T-helper 17 cell (primary cell): ENCODE data around the gene ZWILCH. TPM values are rescaled to one million over a fixed set of nuclear protein-coding genes. Genes with fewer than 3 reads are reported as not detected.

Source experiments
- ATAC-seq: fragments of 150-1000 bp; cut with Tn5 transposase; 2 replicates; pipeline ENCODE4 v1.10.0; 2021; ENCODE audit warnings: mild to moderate bottlenecking, moderate library complexity
- DNase-seq, 3 donors: peaks; one replicate each; pipeline versions ENCODE4 v3.0.0 to v3.0.0-alpha.2; 2020 to 2021
- H3K9me3 ChIP-seq: one replicate; pipeline ENCODE4 v1.7.0; 2013; ENCODE audit warnings: low read length, mild to moderate bottlenecking; ENCODE audit not compliant: control insufficient read depth, poor library complexity, severe bottlenecking
- H3K27ac Mint-ChIP-seq: one replicate; pipeline ENCODE4 v1.8.0; 2022; ENCODE audit warnings: mild to moderate bottlenecking, moderate library complexity, mixed read lengths
- H3K27me3 Mint-ChIP-seq: one replicate; pipeline ENCODE4 v1.8.0; 2022; ENCODE audit warnings: mixed read lengths
- H3K36me3 Mint-ChIP-seq: one replicate; pipeline ENCODE4 v1.8.0; 2022; ENCODE audit warnings: low read depth, mixed read lengths
- H3K4me1 Mint-ChIP-seq: one replicate; pipeline ENCODE4 v1.8.0; 2022; ENCODE audit warnings: mild to moderate bottlenecking, mixed read lengths
- H3K4me3 Mint-ChIP-seq: one replicate; pipeline ENCODE4 v1.8.0; 2022; ENCODE audit warnings: mild to moderate bottlenecking, moderate library complexity, mixed read lengths
- total RNA-seq, 4 donors: library from RNA in 2 of 4; stranded (reverse) in 2 of 4; gene quantifications; one replicate each; pipeline ENCODE4 v1.2.3 and lab custom pipeline; 2022 to 2026

ZWILCH gene
- total RNA-seq, 2 donors from 2014 or later, result 5.6 to 10.5 TPM

GRCh38 chr15:66524838-66525237 lies 19.7 kb downstream of the ZWILCH start:
- DNase-seq, result no peak
- Mint-ChIP-seq H3K4me3 (no peak overlapping the region), H3K27me3 (no peaks in the 10 kb centered on the region), H3K36me3 (peaks cover 10% of the 10 kb centered on the region), H3K27ac (no peak overlapping the region), H3K4me1 (peaks cover 11% of the 10 kb centered on the region)
- no peaks in the 10 kb centered on the region for H3K9me3 ChIP-seq
- no peak for ATAC-seq

GRCh38 chr15:66535056-66535455 lies 29.9 kb downstream of the ZWILCH start:
- H3K4me3 Mint-ChIP-seq, result no peak overlapping the region
- H3K4me1 Mint-ChIP-seq, result peaks cover 6% of the 10 kb centered on the region
- no peaks in the 10 kb centered on the region for H3K9me3 ChIP-seq
- ATAC-seq (no peak), DNase-seq (no peak)
- no peaks in the 10 kb centered on the region for H3K27me3 Mint-ChIP-seq
- H3K36me3 Mint-ChIP-seq, result peaks cover 10% of the 10 kb centered on the region
- H3K27ac Mint-ChIP-seq, result no peak overlapping the region

- Mint-ChIP-seq H3K36me3 (peaks cover 10% of the 10 kb centered on the region), H3K27ac (no peak overlapping the region)
Measured at GRCh38 chr15:66542896-66543295, 37.8 kb downstream of the ZWILCH start.

DNA sequence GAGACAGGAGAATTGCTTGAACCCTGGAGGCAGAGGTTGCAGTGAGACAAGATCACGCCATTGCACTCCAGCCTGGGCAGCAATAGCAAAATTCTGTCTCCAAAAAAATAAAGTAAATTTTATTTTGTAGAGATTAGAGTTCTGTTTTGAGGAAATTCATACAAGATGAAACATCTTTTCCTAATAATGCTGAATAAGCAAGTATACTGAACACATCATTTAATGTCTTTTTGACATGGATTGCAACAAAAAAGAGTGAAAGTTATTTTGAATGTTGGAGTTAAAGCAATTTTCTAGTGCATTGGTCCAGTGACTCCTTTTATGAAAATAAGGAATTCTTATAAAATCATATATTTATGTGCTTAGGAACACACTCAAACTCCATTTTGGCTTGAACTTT lies 40.1 kb downstream of the ZWILCH start:
- H3K27ac Mint-ChIP-seq, result no peak overlapping the region
- no peaks in the 10 kb centered on the region for H3K27me3 Mint-ChIP-seq
- H3K4me1 Mint-ChIP-seq, result no peaks in the 10 kb centered on the region
- ATAC-seq (no peak), DNase-seq (no peak)
- no peak overlapping the region for H3K4me3 Mint-ChIP-seq
- H3K9me3 ChIP-seq, result no peaks in the 10 kb centered on the region
- peaks cover 2% of the 10 kb centered on the region for H3K36me3 Mint-ChIP-seq

More at GRCh38 chr15:66542896-66543295, 37.8 kb downstream of the ZWILCH start:
- no peaks in the 10 kb centered on the region for H3K9me3 ChIP-seq
- Mint-ChIP-seq H3K27me3 (no peaks in the 10 kb centered on the region), H3K4me1 (peaks cover 6% of the 10 kb centered on the region), H3K4me3 (no peak overlapping the region)
- no peak for DNase-seq
- no peak for ATAC-seq

- no peaks in the 10 kb centered on the region for H3K27me3 Mint-ChIP-seq
- ATAC-seq, result no peak
Measured at GRCh38 chr15:66555685-66556084, 50.6 kb downstream of the ZWILCH start.

DNA sequence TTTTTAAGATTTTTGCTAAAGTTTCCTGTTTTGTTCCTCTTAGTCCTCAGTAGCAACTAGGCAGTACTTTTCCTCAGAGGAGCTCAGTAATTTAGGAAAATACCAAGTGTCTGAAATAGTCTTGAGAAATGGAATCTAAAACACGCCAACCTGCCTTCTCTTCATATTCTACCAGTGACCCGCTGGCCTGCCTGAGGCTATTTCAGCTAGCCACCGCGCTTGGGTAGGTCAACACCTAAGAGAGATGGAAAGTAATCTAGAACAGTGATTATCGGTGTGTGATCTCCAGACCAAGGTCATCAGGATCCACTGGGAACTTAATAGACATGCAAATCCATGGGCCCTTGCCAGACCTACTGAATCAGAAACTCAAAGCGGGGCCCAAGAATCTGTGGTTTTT lies 53.1 kb downstream of the ZWILCH start:
- no peak for DNase-seq
- no peaks in the 10 kb centered on the region for H3K27me3 Mint-ChIP-seq
- H3K9me3 ChIP-seq, result no peaks in the 10 kb centered on the region
- peaks cover 3% of the 10 kb centered on the region for H3K36me3 Mint-ChIP-seq
- H3K4me1 Mint-ChIP-seq, result no peaks in the 10 kb centered on the region
- no peak overlapping the region for H3K4me3 Mint-ChIP-seq
- no peak for ATAC-seq
- H3K27ac Mint-ChIP-seq, result no peak overlapping the region

More at GRCh38 chr15:66555685-66556084, 50.6 kb downstream of the ZWILCH start:
- no peak for DNase-seq
- H3K9me3 ChIP-seq, result no peaks in the 10 kb centered on the region
- Mint-ChIP-seq H3K27ac (no peak overlapping the region), H3K4me1 (no peaks in the 10 kb centered on the region), H3K36me3 (peaks cover 3% of the 10 kb centered on the region), H3K4me3 (no peak overlapping the region)

- DNase-seq (no peak), ATAC-seq (no peak)
- no peaks in the 10 kb centered on the region for H3K9me3 ChIP-seq
- Mint-ChIP-seq H3K4me1 (peaks cover 3% of the 10 kb centered on the region), H3K4me3 (no peak overlapping the region), H3K27me3 (no peaks in the 10 kb centered on the region), H3K27ac (no peak overlapping the region), H3K36me3 (peaks cover 3% of the 10 kb centered on the region)
Measured at GRCh38 chr15:66560856-66561525, 55.9 kb downstream of the ZWILCH start.

GRCh38 chr15:66563126-66563525 lies 58.0 kb downstream of the ZWILCH start:
- Mint-ChIP-seq H3K4me3 (no peak overlapping the region), H3K27me3 (peaks cover 5% of the 10 kb centered on the region), H3K27ac (no peak overlapping the region), H3K4me1 (peaks cover 15% of the 10 kb centered on the region), H3K36me3 (peaks cover 3% of the 10 kb centered on the region)
- ATAC-seq (no peak), DNase-seq (no peak)
- H3K9me3 ChIP-seq, result no peaks in the 10 kb centered on the region

GRCh38 chr15:66563566-66564110 lies 58.5 kb downstream of the ZWILCH start:
- Mint-ChIP-seq H3K36me3 (peaks cover 3% of the 10 kb centered on the region), H3K27me3 (peaks cover 5% of the 10 kb centered on the region), H3K27ac (no peak overlapping the region), H3K4me1 (peaks cover 15% of the 10 kb centered on the region), H3K4me3 (no peak overlapping the region)
- no peak for ATAC-seq
- no peaks in the 10 kb centered on the region for H3K9me3 ChIP-seq
- no peak for DNase-seq

DNA sequence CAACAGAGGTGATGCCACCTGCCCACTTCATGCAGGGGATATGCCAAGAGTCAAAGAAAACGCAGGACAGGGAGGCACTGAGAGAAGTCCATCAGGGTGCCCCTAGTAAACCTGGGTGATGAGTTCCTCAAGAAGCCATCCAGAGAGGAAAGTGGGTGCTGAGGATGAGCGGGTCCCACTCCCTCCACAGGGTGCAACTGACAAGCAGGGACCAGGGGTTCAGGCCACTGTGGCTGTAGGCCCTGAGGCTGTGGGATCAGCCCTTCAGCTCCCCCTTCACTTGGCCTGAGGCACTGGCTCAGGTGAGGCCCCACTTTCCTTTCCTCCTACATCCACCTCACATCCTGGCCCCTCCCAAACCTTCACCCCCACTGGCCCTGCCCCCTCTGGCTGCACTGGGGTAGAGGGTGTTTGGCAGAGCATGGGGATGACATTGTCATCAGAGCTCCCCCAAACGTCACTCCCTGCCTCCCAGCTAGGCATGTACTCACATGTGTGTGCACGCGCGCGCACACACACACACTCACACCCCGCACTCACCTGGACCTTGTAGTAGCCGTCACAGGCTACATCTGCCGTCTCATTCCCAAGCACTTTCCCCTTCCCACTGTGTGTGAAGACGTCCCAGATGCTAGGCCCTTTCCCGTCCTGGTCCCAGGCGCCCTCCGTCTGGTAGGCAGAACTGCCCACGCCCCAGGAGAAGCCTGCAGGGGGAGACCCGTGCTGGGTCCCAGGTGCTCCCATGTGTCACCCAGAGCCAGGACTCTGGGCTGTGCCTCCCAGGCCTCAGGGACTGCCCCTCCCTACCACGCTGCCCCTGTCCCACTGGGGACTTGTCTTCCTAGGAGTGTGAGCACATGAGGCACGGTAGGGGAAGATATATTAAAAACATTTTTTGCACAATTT lies 59.3 kb downstream of the ZWILCH start:
- Mint-ChIP-seq H3K36me3 (peaks cover 3% of the 10 kb centered on the region), H3K4me3 (no peak overlapping the region), H3K4me1 (peaks cover 15% of the 10 kb centered on the region), H3K27me3 (peaks cover 5% of the 10 kb centered on the region), H3K27ac (peak overlapping the region; percentile 68)
- H3K9me3 ChIP-seq, result no peaks in the 10 kb centered on the region
- no peak for ATAC-seq
- DNase-seq, result no peak

DNA sequence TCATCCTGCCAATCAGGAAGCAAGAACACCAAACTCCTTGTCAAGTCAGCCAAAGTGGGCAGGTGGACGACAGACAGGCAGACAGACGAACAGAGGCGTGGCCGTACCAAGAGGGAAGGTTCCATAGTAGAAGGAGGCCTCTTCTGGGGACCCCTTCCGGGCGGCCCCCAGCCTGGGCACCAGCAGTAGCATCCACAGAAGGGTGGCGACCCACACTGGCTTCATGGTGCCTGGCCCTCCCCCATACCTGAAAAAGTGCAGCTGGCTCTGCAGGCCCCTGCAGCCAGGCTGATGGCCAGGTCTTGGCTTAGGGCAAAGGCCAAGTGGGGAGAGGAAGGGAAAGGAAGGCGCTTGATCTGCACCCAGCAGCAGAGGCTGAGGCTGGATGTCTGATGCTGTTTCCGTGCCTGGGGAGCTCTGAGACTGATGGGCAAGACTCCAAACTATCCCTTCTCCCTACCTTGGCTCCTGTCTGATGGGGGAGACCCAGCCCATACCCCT lies 60.1 kb downstream of the ZWILCH start:
- H3K27ac Mint-ChIP-seq, result peak overlapping the region; percentile 68
- ATAC-seq (no peak), DNase-seq (no peak)
- H3K27me3 Mint-ChIP-seq, result peaks cover 5% of the 10 kb centered on the region
- no peaks in the 10 kb centered on the region for H3K9me3 ChIP-seq
- peaks cover 2% of the 10 kb centered on the region for H3K36me3 Mint-ChIP-seq
- no peak overlapping the region for H3K4me3 Mint-ChIP-seq
- peaks cover 15% of the 10 kb centered on the region for H3K4me1 Mint-ChIP-seq

GRCh38 chr15:66565741-66566144 lies 60.6 kb downstream of the ZWILCH start, which contains the start of gene LCTL:
Gene LCTL (minus strand): TSS chr15:66565998. CDS start chr15:66565365, 633 bp downstream.
- Mint-ChIP-seq H3K4me3 (peak within 1 kb of the TSS; percentile 31), H3K27ac (peak within 1 kb of the TSS; percentile 68)
- ATAC-seq, result no peak

GRCh38 chr15:66566963-66567531 lies 61.9 kb downstream of the ZWILCH start:
- Mint-ChIP-seq H3K36me3 (no peaks in the 10 kb centered on the region), H3K27ac (peak overlapping the region; percentile 59), H3K4me3 (peak overlapping the region; percentile 45), H3K4me1 (peaks cover 15% of the 10 kb centered on the region), H3K27me3 (peaks cover 5% of the 10 kb centered on the region)
- no peaks in the 10 kb centered on the region for H3K9me3 ChIP-seq
- ATAC-seq (peak; percentile 67), DNase-seq (peak in 2 of 3 donors; percentile 27 to 32)

More at GRCh38 chr15:66565741-66566144, 60.6 kb downstream of the ZWILCH start, which contains the start of gene LCTL:
- H3K9me3 ChIP-seq, result no peaks in the 10 kb centered on the region
- DNase-seq, result no peak
- Mint-ChIP-seq H3K4me1 (peaks cover 15% of the 10 kb centered on the region), H3K36me3 (no peaks in the 10 kb centered on the region), H3K27me3 (peaks cover 5% of the 10 kb centered on the region)
